H9 (cell line): ENCODE results near the gene ESRRB. TPM values are rescaled to one million over a fixed set of nuclear protein-coding genes. Genes with fewer than 3 reads are reported as not detected.
A peak's percentile ranks its signal among the peaks of the same experiment; 100 is the strongest.

Source experiments
- DNase-seq: peaks from one replicate; pipeline ENCODE4 v3.0.0-alpha.2; 2017
- H2AFZ ChIP-seq: one replicate; pipeline ENCODE4 v1.6.1; 2013; ENCODE audit warnings: mild to moderate bottlenecking, low read length, control low read depth, moderate library complexity
- H2AK5ac ChIP-seq: 2 replicates; pipeline ENCODE4 v1.6.1; 2013; ENCODE audit warnings: low read length, control low read depth, mixed read lengths; ENCODE audit not compliant: insufficient read length
- H2BK120ac ChIP-seq: one replicate; pipeline ENCODE4 v1.6.1; 2013; ENCODE audit warnings: low read depth, mild to moderate bottlenecking, low read length, control low read depth, inconsistent platforms; ENCODE audit not compliant: poor library complexity, severe bottlenecking
- H2BK12ac ChIP-seq: 2 replicates; pipeline ENCODE4 v1.6.1; 2013; ENCODE audit warnings: low read length, control low read depth, mixed read lengths, low read depth; ENCODE audit not compliant: insufficient read length
- H2BK15ac ChIP-seq: 2 replicates; pipeline ENCODE4 v1.6.1; 2013; ENCODE audit warnings: low read depth, low read length, control low read depth
- H2BK20ac ChIP-seq: one replicate; pipeline ENCODE4 v1.6.1; 2013; ENCODE audit warnings: low read depth, mild to moderate bottlenecking, low read length, control low read depth, inconsistent platforms; ENCODE audit not compliant: poor library complexity, severe bottlenecking
- H2BK5ac ChIP-seq: 2 replicates; pipeline ENCODE4 v1.6.1; 2013; ENCODE audit warnings: low read length, control low read depth, mixed read lengths; ENCODE audit not compliant: insufficient read length
- H3K14ac ChIP-seq: 2 replicates; pipeline ENCODE4 v1.6.1; 2013; ENCODE audit warnings: low read length, control low read depth; ENCODE audit not compliant: insufficient read depth
- H3K18ac ChIP-seq: 2 replicates; pipeline ENCODE4 v1.6.1; 2013; ENCODE audit warnings: low read depth, mild to moderate bottlenecking, mixed read lengths, low read length, control low read depth; ENCODE audit not compliant: insufficient read length
- H3K23ac ChIP-seq: 2 replicates; pipeline ENCODE4 v1.6.1; 2013; ENCODE audit warnings: low read length, control low read depth, mixed read lengths, low read depth; ENCODE audit not compliant: insufficient read length
- H3K23me2 ChIP-seq: 2 replicates; pipeline ENCODE4 v1.6.1; 2013; ENCODE audit warnings: low read depth, mild to moderate bottlenecking, mixed read lengths, low read length, control low read depth; ENCODE audit not compliant: insufficient read length, poor library complexity, severe bottlenecking
- H3K27ac ChIP-seq: 2 replicates; pipeline ENCODE4 v1.5.1; 2013; ENCODE audit warnings: low read length, control low read depth, mixed read lengths, low read depth; ENCODE audit not compliant: insufficient read length
- H3K27me3 ChIP-seq: 2 replicates; pipeline ENCODE4 v1.6.1; 2013; ENCODE audit warnings: low read length, control low read depth, inconsistent platforms; ENCODE audit not compliant: insufficient read depth
- H3K4ac ChIP-seq: 2 replicates; pipeline ENCODE4 v1.6.1; 2013; ENCODE audit warnings: low read depth, mild to moderate bottlenecking, control low read depth, inconsistent platforms, low read length, moderate library complexity
- H3K4me1 ChIP-seq: 2 replicates; pipeline ENCODE4 v1.6.1; 2013; ENCODE audit warnings: low read length, control low read depth, inconsistent platforms; ENCODE audit not compliant: insufficient read depth
- H3K4me2 ChIP-seq: 2 replicates; pipeline ENCODE4 v1.6.1; 2013; ENCODE audit warnings: low read length, control low read depth, mixed read lengths; ENCODE audit not compliant: insufficient read length, insufficient read depth
- H3K56ac ChIP-seq: 2 replicates; pipeline ENCODE4 v1.6.1; 2013; ENCODE audit warnings: low read depth, mild to moderate bottlenecking, mixed read lengths, low read length, control low read depth; ENCODE audit not compliant: insufficient read length
- H3K79me1 ChIP-seq: 2 replicates; pipeline ENCODE4 v1.6.1; 2013; ENCODE audit warnings: low read depth, mild to moderate bottlenecking, moderate library complexity, low read length, control low read depth, inconsistent platforms; ENCODE audit not compliant: insufficient read depth, poor library complexity, severe bottlenecking
- H3K79me2 ChIP-seq: 2 replicates; pipeline ENCODE4 v1.6.1; 2013; ENCODE audit warnings: low read length, control low read depth, inconsistent platforms; ENCODE audit not compliant: insufficient read depth
- H3K9ac ChIP-seq: 2 replicates; pipeline ENCODE4 v1.6.1; 2013; ENCODE audit warnings: low read length, control low read depth, mixed read lengths; ENCODE audit not compliant: insufficient read length; ENCODE audit errors: extremely low read depth
- H3K9me3 ChIP-seq: one replicate; pipeline ENCODE4 v1.6.1; 2013; ENCODE audit warnings: low read depth, low read length, inconsistent platforms; ENCODE audit not compliant: control insufficient read depth
- H3T11ph ChIP-seq: one replicate; pipeline ENCODE4 v1.6.1; 2013; ENCODE audit warnings: mild to moderate bottlenecking, low read length, control low read depth, inconsistent platforms
- H4K20me1 ChIP-seq: one replicate; pipeline ENCODE4 v1.6.1; 2013; ENCODE audit not compliant: control insufficient read depth, insufficient read length, insufficient read depth
- H4K5ac ChIP-seq: 2 replicates; pipeline ENCODE4 v1.6.1; 2013; ENCODE audit warnings: low read depth, mild to moderate bottlenecking, mixed read lengths, low read length, control low read depth; ENCODE audit not compliant: insufficient read length
- H4K8ac ChIP-seq: replicated peaks from 2 replicates; pipeline ENCODE4 v1.6.1; 2013; ENCODE audit warnings: low read length, control low read depth, mixed read lengths, low read depth; ENCODE audit not compliant: insufficient read length
- H4K91ac ChIP-seq: 2 replicates; pipeline ENCODE4 v1.6.1; 2013; ENCODE audit warnings: low read depth, mild to moderate bottlenecking, moderate library complexity, mixed read lengths, low read length, control low read depth; ENCODE audit not compliant: insufficient read length
- H3K27ac Mint-ChIP-seq, 3 experiments: 2 replicates in 2 of 3; 3 replicates in 1 of 3; pipeline ENCODE4 v1.8.0; 2020 to 2021; ENCODE audit warnings: mixed read lengths in 3 of 3, mild to moderate bottlenecking in 1 of 3, moderate library complexity in 1 of 3
- H3K27me3 Mint-ChIP-seq: 2 replicates; pipeline ENCODE4 v1.8.0; 2021; ENCODE audit warnings: low read depth, mild to moderate bottlenecking, moderate library complexity, mixed read lengths
- H3K36me3 Mint-ChIP-seq, 3 experiments: 2 replicates in 2 of 3; 3 replicates in 1 of 3; pipeline ENCODE4 v1.8.0; 2020 to 2021; ENCODE audit warnings: low read depth in 3 of 3, mixed read lengths in 3 of 3; ENCODE audit not compliant: insufficient read depth in 1 of 3
- H3K4me1 Mint-ChIP-seq, 2 experiments: 2 replicates each; pipeline ENCODE4 v1.8.0; 2020; ENCODE audit warnings: mixed read lengths in 2 of 2
- H3K4me3 Mint-ChIP-seq, 2 experiments: 2 replicates in 1 of 2; 3 replicates in 1 of 2; pipeline ENCODE4 v1.8.0; 2020 to 2021; ENCODE audit warnings: mild to moderate bottlenecking in 2 of 2, mixed read lengths in 2 of 2, moderate library complexity in 1 of 2
- H3K9me3 Mint-ChIP-seq, 2 experiments: 2 replicates in 1 of 2; 3 replicates in 1 of 2; pipeline ENCODE4 v1.8.0; 2020; ENCODE audit warnings: mild to moderate bottlenecking in 2 of 2, mixed read lengths in 2 of 2, moderate library complexity in 1 of 2
- CTCF ChIP-seq: fragments of 200-600 bp; sonication (generic); conservative IDR thresholded peaks from 3 replicates; pipeline ENCODE4 v1.8.0; 2021; ENCODE audit warnings: antibody characterized with exemption, mild to moderate bottlenecking
- WGBS: extraction: QIAGEN DNeasy Blood & Tissue Kit; methylation state at CpG from one replicate; pipeline ENCODE4 v1.1.7; 2013; ENCODE audit warnings: missing lambda C conversion rate, low lambda C conversion rate, mixed read lengths; ENCODE audit not compliant: insufficient read length; ENCODE audit errors: extremely low coverage; 5-methylcytosine and 5-hydroxymethylcytosine counted together
- total RNA-seq: library from RNA; stranded (reverse); gene quantifications from 2 replicates; pipeline ENCODE4 v1.2.1, GENCODE V29; 2021

Gene ESRRB
- total RNA-seq, 1 experiment from 2014 or later = 0.11 TPM

- H3K18ac ChIP-seq = no peak overlapping the region
- no peak overlapping the region for H3K4me3 Mint-ChIP-seq
- H2BK15ac ChIP-seq = no peak overlapping the region
- H3K4ac ChIP-seq = no peak overlapping the region
- no peak overlapping the region for H4K8ac ChIP-seq
- no peak overlapping the region for H3K27ac Mint-ChIP-seq
- no peak overlapping the region for H3K23ac ChIP-seq
- no peaks in the 10 kb centered on the region for H3K23me2 ChIP-seq
- H3K79me2 ChIP-seq = no peaks in the 10 kb centered on the region
- no peaks in the 10 kb centered on the region for H3K9me3 Mint-ChIP-seq
- H3K4me1 ChIP-seq = no peaks in the 10 kb centered on the region
- H3K27me3 Mint-ChIP-seq = no peaks in the 10 kb centered on the region; the same call in 1 of the 2 replicates
- H4K91ac ChIP-seq = no peak overlapping the region
- no peak overlapping the region for H2BK20ac ChIP-seq
- peaks cover 0 to 4% of the 10 kb centered on the region in 2 experiments; a peak in 1 of 4 replicates for H3K4me1 Mint-ChIP-seq
- H2BK12ac ChIP-seq = no peak overlapping the region
- H3K79me1 ChIP-seq = no peaks in the 10 kb centered on the region
- H2AFZ ChIP-seq = no peak overlapping the region
- H2AK5ac ChIP-seq = no peak overlapping the region
- no peaks in the 10 kb centered on the region for H3K9me3 ChIP-seq
- WGBS = no CpG with 5 or more reads among the region's 19 CpGs
- no peak overlapping the region for H3K14ac ChIP-seq
- H3K27me3 ChIP-seq = no peaks in the 10 kb centered on the region
- no peaks in the 10 kb centered on the region; a peak in 1 of 7 replicates for H3K36me3 Mint-ChIP-seq
- H2BK5ac ChIP-seq = no peak overlapping the region
- no peak overlapping the region for H4K5ac ChIP-seq
- no peaks in the 10 kb centered on the region for H4K20me1 ChIP-seq
- peak; percentile 53 for TF ChIP-seq CTCF
- no peak overlapping the region for H3T11ph ChIP-seq
- H3K27ac ChIP-seq = no peak overlapping the region
- H2BK120ac ChIP-seq = no peak overlapping the region
- no peak overlapping the region for H3K56ac ChIP-seq
- H3K4me2 ChIP-seq = no peak overlapping the region
- no peak for DNase-seq
- H3K9ac ChIP-seq = no peak overlapping the region
These were observed 121.9 kb downstream of the ESRRB start for GRCh38 chr14:76497550-76498462.
